NT2/D1 (cell line): ENCODE data around the gene ARHGAP28.

Source experiments
- YY1 ChIP-seq: IDR thresholded peaks from 2 replicates; pipeline ENCODE4 v1.6.1; 2011; ENCODE audit not compliant: insufficient read length, insufficient read depth
- ZNF274 ChIP-seq: IDR thresholded peaks from 2 replicates; pipeline ENCODE4 v1.6.1; 2011; ENCODE audit warnings: mild to moderate bottlenecking, low read depth, low read length

DNA sequence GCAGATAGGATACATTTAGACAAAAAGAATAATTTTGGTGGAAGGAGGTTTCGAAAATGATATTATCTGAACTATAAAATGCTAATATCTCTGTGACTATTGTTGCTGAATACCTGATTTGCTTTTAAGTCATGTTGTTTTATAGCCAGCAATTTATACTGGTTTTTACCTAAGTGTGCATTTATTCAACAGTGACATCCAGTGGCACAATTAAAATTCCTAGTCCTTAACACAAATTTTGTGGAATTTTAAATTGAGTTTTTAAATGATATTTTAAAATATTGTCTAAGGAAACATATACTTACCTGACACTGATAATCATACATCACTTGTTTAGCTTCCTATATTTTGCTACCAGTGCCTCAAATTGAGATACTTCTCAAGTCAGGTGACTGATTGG lies 144.8 kb downstream of the ARHGAP28 start:
- TF ChIP-seq YY1 (no peak), ZNF274 (no peak)
